SK-N-SH treated with all-trans-retinoic acid at 6 μM for 48 hours (cell line): ENCODE results near the gene SCNN1B.

Source experiments
- ARNTL ChIP-seq: fragments of 450-650 bp; formaldehyde crosslinking; IDR thresholded peaks from 2 replicates; pipeline ENCODE4 v1.5.0; 2020; ENCODE audit warnings: low read depth, mild to moderate bottlenecking, moderate library complexity, borderline replicate concordance
- GLIS3 ChIP-seq: fragments of 250-450 bp; sonication (Bioruptor Pico); IDR thresholded peaks from 2 replicates; pipeline ENCODE4 v1.5.0; 2020; ENCODE audit warnings: mild to moderate bottlenecking, moderate library complexity
- PATZ1 ChIP-seq: fragments of 250-450 bp; sonication (Bioruptor Pico); IDR thresholded peaks from 2 replicates; pipeline ENCODE4 v1.8.0; 2020; ENCODE audit warnings: mild to moderate bottlenecking, moderate library complexity, borderline replicate concordance
- RARB ChIP-seq: fragments of 250-450 bp; sonication (Bioruptor Pico); IDR thresholded peaks from 2 replicates; pipeline ENCODE4 v1.8.0; 2021; ENCODE audit warnings: mild to moderate bottlenecking, moderate library complexity
- ZFP3 ChIP-seq: fragments of 250-450 bp; sonication (Bioruptor Pico); IDR thresholded peaks from 2 replicates; pipeline ENCODE4 v1.5.0; 2020; ENCODE audit warnings: mild to moderate bottlenecking, moderate library complexity

- TF ChIP-seq ZFP3 (CRISPR knock-in tag) = no peak
- TF ChIP-seq GLIS3 (CRISPR knock-in tag) = no peak
- TF ChIP-seq RARB (CRISPR knock-in tag) = no peak
- no peak for TF ChIP-seq ARNTL (CRISPR knock-in tag)
- TF ChIP-seq PATZ1 = no peak
Measured at GRCh38 chr16:23296994-23297393, 5.1 kb upstream of the SCNN1B start.
